Neural cell (in vitro differentiated cells): Measurements from ENCODE around the gene PIP5K1B.

Source experiments
- EP300 ChIP-seq: fragments of 450-650 bp; conservative IDR thresholded peaks from 2 replicates; pipeline ENCODE4 v1.6.1; 2014; ENCODE audit warnings: antibody characterized with exemption, mild to moderate bottlenecking, moderate library complexity; ENCODE audit not compliant: poor library complexity, severe bottlenecking
- EZH2 ChIP-seq: fragments of 200-600, 300-800 bp; shearing (Covaris generic), sonication (generic); IDR thresholded peaks from 2 replicates; pipeline ENCODE4 v1.6.1; 2014; ENCODE audit warnings: antibody characterized with exemption, low read length, borderline replicate concordance, mild to moderate bottlenecking; ENCODE audit not compliant: insufficient read depth, poor library complexity, severe bottlenecking
- MXI1 ChIP-seq: fragments of 450-650 bp; conservative IDR thresholded peaks from 2 replicates; pipeline ENCODE4 v1.6.1; 2014; ENCODE audit warnings: antibody characterized with exemption, mild to moderate bottlenecking; ENCODE audit not compliant: poor library complexity, severe bottlenecking
- POLR2AphosphoS5 ChIP-seq: IDR thresholded peaks from 2 replicates; pipeline ENCODE4 v1.6.1; 2012
- RAD21 ChIP-seq: fragments of 450-650 bp; conservative IDR thresholded peaks from 2 replicates; pipeline ENCODE4 v1.6.1; 2014; ENCODE audit warnings: antibody characterized with exemption, mild to moderate bottlenecking, moderate library complexity
- TAF1 ChIP-seq: IDR thresholded peaks from 2 replicates; pipeline ENCODE4 v1.6.1; 2012; ENCODE audit warnings: low read depth
- TF ChIP-seq, protein P1 (sequence below): fragments of 450-650 bp; IDR thresholded peaks from 2 replicates; pipeline ENCODE4 v1.5.1; 2014; ENCODE audit warnings: antibody characterized with exemption, mild to moderate bottlenecking, moderate library complexity; ENCODE audit not compliant: poor library complexity, severe bottlenecking
- TF ChIP-seq, protein P2 (sequence below): IDR thresholded peaks from 2 replicates; pipeline ENCODE4 v1.6.1; 2012; ENCODE audit warnings: borderline replicate concordance

DNA sequence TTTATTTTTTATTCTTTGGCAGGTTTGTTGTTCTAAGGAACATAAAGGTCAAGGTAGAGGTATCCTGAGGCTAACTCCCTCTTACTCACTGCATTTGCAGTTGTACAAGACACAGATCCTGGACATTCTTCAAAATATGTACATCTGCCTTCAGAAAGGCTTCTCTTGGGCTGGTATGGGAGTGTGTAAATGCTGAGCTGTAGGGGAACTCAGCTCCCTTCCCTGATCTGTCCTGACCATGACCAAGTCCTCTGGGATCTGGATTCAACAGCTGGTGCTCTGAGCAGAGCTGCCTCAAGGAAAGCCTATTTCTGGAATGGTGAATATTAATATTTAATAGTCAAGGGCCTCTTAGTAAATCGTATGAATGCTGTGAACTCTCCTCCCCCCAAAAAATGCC is 191.4 kb downstream of the PIP5K1B start:
- TF ChIP-seq, protein P1, sequence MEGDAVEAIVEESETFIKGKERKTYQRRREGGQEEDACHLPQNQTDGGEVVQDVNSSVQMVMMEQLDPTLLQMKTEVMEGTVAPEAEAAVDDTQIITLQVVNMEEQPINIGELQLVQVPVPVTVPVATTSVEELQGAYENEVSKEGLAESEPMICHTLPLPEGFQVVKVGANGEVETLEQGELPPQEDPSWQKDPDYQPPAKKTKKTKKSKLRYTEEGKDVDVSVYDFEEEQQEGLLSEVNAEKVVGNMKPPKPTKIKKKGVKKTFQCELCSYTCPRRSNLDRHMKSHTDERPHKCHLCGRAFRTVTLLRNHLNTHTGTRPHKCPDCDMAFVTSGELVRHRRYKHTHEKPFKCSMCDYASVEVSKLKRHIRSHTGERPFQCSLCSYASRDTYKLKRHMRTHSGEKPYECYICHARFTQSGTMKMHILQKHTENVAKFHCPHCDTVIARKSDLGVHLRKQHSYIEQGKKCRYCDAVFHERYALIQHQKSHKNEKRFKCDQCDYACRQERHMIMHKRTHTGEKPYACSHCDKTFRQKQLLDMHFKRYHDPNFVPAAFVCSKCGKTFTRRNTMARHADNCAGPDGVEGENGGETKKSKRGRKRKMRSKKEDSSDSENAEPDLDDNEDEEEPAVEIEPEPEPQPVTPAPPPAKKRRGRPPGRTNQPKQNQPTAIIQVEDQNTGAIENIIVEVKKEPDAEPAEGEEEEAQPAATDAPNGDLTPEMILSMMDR, result no peak
- no peak for TF ChIP-seq EZH2
- no peak for TF ChIP-seq TAF1
- no peak for TF ChIP-seq POLR2AphosphoS5
- TF ChIP-seq, protein P2, sequence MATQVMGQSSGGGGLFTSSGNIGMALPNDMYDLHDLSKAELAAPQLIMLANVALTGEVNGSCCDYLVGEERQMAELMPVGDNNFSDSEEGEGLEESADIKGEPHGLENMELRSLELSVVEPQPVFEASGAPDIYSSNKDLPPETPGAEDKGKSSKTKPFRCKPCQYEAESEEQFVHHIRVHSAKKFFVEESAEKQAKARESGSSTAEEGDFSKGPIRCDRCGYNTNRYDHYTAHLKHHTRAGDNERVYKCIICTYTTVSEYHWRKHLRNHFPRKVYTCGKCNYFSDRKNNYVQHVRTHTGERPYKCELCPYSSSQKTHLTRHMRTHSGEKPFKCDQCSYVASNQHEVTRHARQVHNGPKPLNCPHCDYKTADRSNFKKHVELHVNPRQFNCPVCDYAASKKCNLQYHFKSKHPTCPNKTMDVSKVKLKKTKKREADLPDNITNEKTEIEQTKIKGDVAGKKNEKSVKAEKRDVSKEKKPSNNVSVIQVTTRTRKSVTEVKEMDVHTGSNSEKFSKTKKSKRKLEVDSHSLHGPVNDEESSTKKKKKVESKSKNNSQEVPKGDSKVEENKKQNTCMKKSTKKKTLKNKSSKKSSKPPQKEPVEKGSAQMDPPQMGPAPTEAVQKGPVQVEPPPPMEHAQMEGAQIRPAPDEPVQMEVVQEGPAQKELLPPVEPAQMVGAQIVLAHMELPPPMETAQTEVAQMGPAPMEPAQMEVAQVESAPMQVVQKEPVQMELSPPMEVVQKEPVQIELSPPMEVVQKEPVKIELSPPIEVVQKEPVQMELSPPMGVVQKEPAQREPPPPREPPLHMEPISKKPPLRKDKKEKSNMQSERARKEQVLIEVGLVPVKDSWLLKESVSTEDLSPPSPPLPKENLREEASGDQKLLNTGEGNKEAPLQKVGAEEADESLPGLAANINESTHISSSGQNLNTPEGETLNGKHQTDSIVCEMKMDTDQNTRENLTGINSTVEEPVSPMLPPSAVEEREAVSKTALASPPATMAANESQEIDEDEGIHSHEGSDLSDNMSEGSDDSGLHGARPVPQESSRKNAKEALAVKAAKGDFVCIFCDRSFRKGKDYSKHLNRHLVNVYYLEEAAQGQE, result no peak
- TF ChIP-seq EP300, result no peak
- no peak for TF ChIP-seq RAD21
- no peak for TF ChIP-seq MXI1
